HepG2 (cell line): ENCODE measurements around the gene HNRNPUL2. TPM values are rescaled to one million over a fixed set of nuclear protein-coding genes. Genes with fewer than 3 reads are reported as not detected.

Experiments
- AKAP8 ChIP-seq: sonication (generic); formaldehyde crosslinking; IDR thresholded peaks from 2 replicates; pipeline ENCODE4 v1.5.1; 2020; ENCODE audit warnings: mild to moderate bottlenecking, missing genetic modification reagents
- LCORL ChIP-seq, 2 experiments: fragments of 450-650 bp in 1 of 2; sonication (generic) in 1 of 2; formaldehyde crosslinking in 1 of 2; IDR thresholded peaks; 2 replicates each; pipeline versions ENCODE4 v1.5.0 to v1.6.1; 2017 to 2020; ENCODE audit warnings: antibody characterized with exemption in 1 of 2, missing genetic modification reagents in 1 of 2
- MED1 ChIP-seq: sonication (generic); formaldehyde crosslinking; IDR thresholded peaks from 2 replicates; pipeline ENCODE4 v1.4.0; 2020; ENCODE audit warnings: missing genetic modification reagents
- NKX3-1 ChIP-seq: sonication (generic); formaldehyde crosslinking; IDR thresholded peaks from 2 replicates; pipeline ENCODE4 v1.5.0; 2020; ENCODE audit warnings: missing genetic modification reagents
- RARG ChIP-seq: sonication (generic); formaldehyde crosslinking; IDR thresholded peaks from 2 replicates; pipeline ENCODE4 v1.4.0; 2020; ENCODE audit warnings: low read depth, mild to moderate bottlenecking, missing genetic modification reagents
- RFXANK ChIP-seq: IDR thresholded peaks from 2 replicates; pipeline ENCODE4 v1.6.1; 2016
- SNRNP70 ChIP-seq: fragments of 200-400 bp; formaldehyde crosslinking; IDR thresholded peaks from 2 replicates; pipeline ENCODE4 v1.6.1; 2017; ENCODE audit warnings: mild to moderate bottlenecking, low read depth, low read length, moderate library complexity
- TOE1 ChIP-seq: sonication (generic); formaldehyde crosslinking; IDR thresholded peaks from 2 replicates; pipeline ENCODE4 v1.4.0; 2020; ENCODE audit warnings: mild to moderate bottlenecking, missing genetic modification reagents
- WIZ ChIP-seq: sonication (generic); formaldehyde crosslinking; IDR thresholded peaks from 2 replicates; pipeline ENCODE4 v1.5.1; 2020; ENCODE audit warnings: mild to moderate bottlenecking, missing genetic modification reagents
- XBP1 ChIP-seq: sonication (generic); formaldehyde crosslinking; IDR thresholded peaks from 2 replicates; pipeline ENCODE4 v1.5.0; 2020; ENCODE audit warnings: missing genetic modification reagents
- YEATS4 ChIP-seq: sonication (generic); formaldehyde crosslinking; IDR thresholded peaks from 2 replicates; pipeline ENCODE4 v1.4.0; 2020; ENCODE audit warnings: missing genetic modification reagents, borderline replicate concordance
- ZMYM3 ChIP-seq: sonication (generic); formaldehyde crosslinking; IDR thresholded peaks from 2 replicates; pipeline ENCODE4 v1.5.1; 2020; ENCODE audit warnings: mild to moderate bottlenecking, missing genetic modification reagents
- ZNF143 ChIP-seq: sonication (generic); formaldehyde crosslinking; IDR thresholded peaks from 2 replicates; pipeline ENCODE4 v1.4.0; 2020; ENCODE audit warnings: missing genetic modification reagents
- ZNF296 ChIP-seq: sonication (generic); formaldehyde crosslinking; conservative IDR thresholded peaks from 2 replicates; pipeline ENCODE4 v1.5.0; 2020; ENCODE audit warnings: mild to moderate bottlenecking, missing genetic modification reagents
- ZNF326 ChIP-seq: sonication (generic); formaldehyde crosslinking; IDR thresholded peaks from 2 replicates; pipeline ENCODE4 v1.4.0; 2020; ENCODE audit warnings: missing genetic modification reagents, borderline replicate concordance
- ZNF367 ChIP-seq: sonication (generic); formaldehyde crosslinking; IDR thresholded peaks from 2 replicates; pipeline ENCODE4 v1.4.0; 2020; ENCODE audit warnings: missing genetic modification reagents, borderline replicate concordance
- ZNF549 ChIP-seq: sonication (generic); formaldehyde crosslinking; IDR thresholded peaks from 2 replicates; pipeline ENCODE4 v1.5.0; 2020; ENCODE audit warnings: missing genetic modification reagents
- ZNF598 ChIP-seq: sonication (generic); formaldehyde crosslinking; IDR thresholded peaks from 2 replicates; pipeline ENCODE4 v1.5.1; 2020; ENCODE audit warnings: mild to moderate bottlenecking, missing genetic modification reagents, borderline replicate concordance
- ZNF616 ChIP-seq: sonication (generic); formaldehyde crosslinking; IDR thresholded peaks from 2 replicates; pipeline ENCODE4 v1.5.0; 2020; ENCODE audit warnings: low read depth, mild to moderate bottlenecking, missing genetic modification reagents
- ZNF619 ChIP-seq: sonication (generic); formaldehyde crosslinking; IDR thresholded peaks from 2 replicates; pipeline ENCODE4 v1.4.0; 2020; ENCODE audit warnings: mild to moderate bottlenecking, missing genetic modification reagents
- ZNF703 ChIP-seq: sonication (generic); formaldehyde crosslinking; IDR thresholded peaks from 2 replicates; pipeline ENCODE4 v1.5.1; 2020; ENCODE audit warnings: missing genetic modification reagents, mild to moderate bottlenecking, moderate library complexity, borderline replicate concordance
- ZNF737 ChIP-seq: sonication (generic); formaldehyde crosslinking; IDR thresholded peaks from 2 replicates; pipeline ENCODE4 v1.5.0; 2020; ENCODE audit warnings: missing genetic modification reagents, mild to moderate bottlenecking, borderline replicate concordance
- ZNF773 ChIP-seq: sonication (generic); formaldehyde crosslinking; IDR thresholded peaks from 2 replicates; pipeline ENCODE4 v1.4.0; 2020; ENCODE audit warnings: missing genetic modification reagents, borderline replicate concordance
- ZZZ3 ChIP-seq: sonication (generic); formaldehyde crosslinking; IDR thresholded peaks from 2 replicates; pipeline ENCODE4 v1.4.0; 2020; ENCODE audit warnings: missing genetic modification reagents, mild to moderate bottlenecking, borderline replicate concordance
- polyA plus RNA-seq, 8 experiments: library from polyadenylated mRNA; depleted of rRNA in 3 of 8; stranded (reverse) in 7 of 8; unstranded in 1 of 8; fragments of >200 nt; fragmentation: Illumina TruSeq in 4 of 8; extraction: Trizol in 4 of 8; gene quantifications; 2 replicates each; pipeline versions ENCODE4 v1.2.1 to v1.2.3, GENCODE V29; 2011 to 2016; ENCODE audit warnings: low read depth in 4 of 8, missing spikeins in 1 of 8, mixed read lengths in 1 of 8; ENCODE audit not compliant: insufficient read depth in 1 of 8
- total RNA-seq, 5 experiments: library from RNA; depleted of rRNA; stranded (reverse); fragments of >200 nt; fragmentation: Illumina TruSeq; extraction: Trizol; gene quantifications; 2 replicates each; pipeline ENCODE4 v1.2.3, GENCODE V29; 2016; ENCODE audit warnings: low read depth in 1 of 5
- TF ChIP-seq, protein P1 (sequence below): sonication (generic); formaldehyde crosslinking; IDR thresholded peaks from 2 replicates; pipeline ENCODE4 v1.4.0; 2020; ENCODE audit warnings: mild to moderate bottlenecking, missing genetic modification reagents
- TF ChIP-seq, protein P2 (sequence below): sonication (generic); formaldehyde crosslinking; IDR thresholded peaks from 2 replicates; pipeline ENCODE4 v1.5.1; 2020; ENCODE audit warnings: mild to moderate bottlenecking, missing genetic modification reagents, borderline replicate concordance
- TF ChIP-seq, protein P3 (sequence below): IDR thresholded peaks from 2 replicates; pipeline ENCODE4 v1.6.1; 2016; ENCODE audit warnings: mild to moderate bottlenecking, missing biosample characterization, missing genetic modification reagents

Gene HNRNPUL2
- total and polyA plus RNA-seq, 2 of the 13 experiments (the other 11 are each of a cell fraction or from before 2014, with no cell fraction given), result 8.4 to 9.6 TPM

DNA sequence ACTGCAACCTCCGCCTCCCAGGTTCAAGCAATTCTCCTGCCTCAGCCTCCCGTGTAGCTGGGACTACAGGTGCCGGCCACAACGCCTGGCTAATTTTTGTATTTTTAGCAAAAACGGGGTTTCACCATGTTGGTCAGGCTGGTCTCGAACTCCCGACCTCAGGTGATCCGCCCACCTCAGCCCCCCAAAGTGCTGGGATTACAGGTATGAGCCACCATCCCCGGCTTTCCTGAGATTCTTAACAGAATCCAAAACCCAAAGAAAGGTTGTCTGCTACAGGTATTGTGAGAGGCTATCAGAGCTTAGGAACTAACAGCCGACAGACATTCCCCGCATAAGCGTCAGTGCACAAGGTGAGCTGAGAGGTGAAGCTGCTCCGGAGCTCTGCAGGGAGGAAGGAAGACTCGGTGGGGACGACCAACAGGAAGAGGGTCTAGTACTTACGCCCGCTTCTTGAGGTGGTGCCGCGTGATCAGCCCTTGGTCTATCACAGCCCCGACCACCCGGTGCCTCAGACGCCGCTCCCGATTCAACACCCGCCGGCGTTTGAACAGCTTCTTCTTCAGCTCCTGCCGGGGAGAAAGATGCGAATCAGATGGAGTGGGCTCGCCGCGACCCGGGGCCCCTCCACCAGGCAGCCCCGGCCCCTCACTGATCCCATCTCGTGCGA, 62.7 kb downstream of the HNRNPUL2 start (continued):
- TF ChIP-seq, protein P1, sequence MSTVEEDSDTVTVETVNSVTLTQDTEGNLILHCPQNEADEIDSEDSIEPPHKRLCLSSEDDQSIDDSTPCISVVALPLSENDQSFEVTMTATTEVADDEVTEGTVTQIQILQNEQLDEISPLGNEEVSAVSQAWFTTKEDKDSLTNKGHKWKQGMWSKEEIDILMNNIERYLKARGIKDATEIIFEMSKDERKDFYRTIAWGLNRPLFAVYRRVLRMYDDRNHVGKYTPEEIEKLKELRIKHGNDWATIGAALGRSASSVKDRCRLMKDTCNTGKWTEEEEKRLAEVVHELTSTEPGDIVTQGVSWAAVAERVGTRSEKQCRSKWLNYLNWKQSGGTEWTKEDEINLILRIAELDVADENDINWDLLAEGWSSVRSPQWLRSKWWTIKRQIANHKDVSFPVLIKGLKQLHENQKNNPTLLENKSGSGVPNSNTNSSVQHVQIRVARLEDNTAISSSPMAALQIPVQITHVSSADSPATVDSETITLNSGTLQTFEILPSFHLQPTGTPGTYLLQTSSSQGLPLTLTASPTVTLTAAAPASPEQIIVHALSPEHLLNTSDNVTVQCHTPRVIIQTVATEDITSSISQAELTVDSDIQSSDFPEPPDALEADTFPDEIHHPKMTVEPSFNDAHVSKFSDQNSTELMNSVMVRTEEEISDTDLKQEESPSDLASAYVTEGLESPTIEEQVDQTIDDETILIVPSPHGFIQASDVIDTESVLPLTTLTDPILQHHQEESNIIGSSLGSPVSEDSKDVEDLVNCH, result no peak
- TF ChIP-seq YEATS4 (CRISPR knock-in tag) (0 out of 2 replicates have a peak, but pooled peaks have one; percentile 37), ZZZ3 (CRISPR knock-in tag) (no peak), SNRNP70 (no peak), ZNF737 (no peak), ZNF367 (CRISPR knock-in tag) (no peak), LCORL (IDR thresholded peaks at IDR 0.05) (no peak), LCORL (CRISPR knock-in tag; IDR thresholded peaks at IDR 0.05) (0 out of 2 replicates have a peak, but pooled peaks have one; percentile 19), ZNF143 (peak; percentile 52; the same call in 1 of the 2 replicates), ZNF619 (no peak), ZNF616 (CRISPR knock-in tag) (no peak), ZNF703 (CRISPR knock-in tag) (0 out of 2 replicates have a peak, but pooled peaks have one; percentile 27), ZMYM3 (CRISPR knock-in tag) (peak; percentile 73), ZNF549 (peak; percentile 48; the same call in 1 of the 2 replicates), NKX3-1 (CRISPR knock-in tag) (no peak), RARG (CRISPR knock-in tag) (no peak), ZNF598 (CRISPR knock-in tag) (no peak), XBP1 (CRISPR knock-in tag) (no peak), WIZ (CRISPR knock-in tag) (0 out of 2 replicates have a peak, but pooled peaks have one; percentile 50), AKAP8 (0 out of 2 replicates have a peak, but pooled peaks have one; percentile 0), ZNF773 (CRISPR knock-in tag) (no peak), TOE1 (CRISPR knock-in tag) (no peak), ZNF326 (no peak), MED1 (CRISPR knock-in tag) (peak; percentile 29; the same call in 1 of the 2 replicates), RFXANK (CRISPR knock-in tag) (no peak), ZNF296 (CRISPR knock-in tag) (0 out of 2 replicates have a peak, but pooled peaks have one; percentile 19)
- TF ChIP-seq, protein P2, sequence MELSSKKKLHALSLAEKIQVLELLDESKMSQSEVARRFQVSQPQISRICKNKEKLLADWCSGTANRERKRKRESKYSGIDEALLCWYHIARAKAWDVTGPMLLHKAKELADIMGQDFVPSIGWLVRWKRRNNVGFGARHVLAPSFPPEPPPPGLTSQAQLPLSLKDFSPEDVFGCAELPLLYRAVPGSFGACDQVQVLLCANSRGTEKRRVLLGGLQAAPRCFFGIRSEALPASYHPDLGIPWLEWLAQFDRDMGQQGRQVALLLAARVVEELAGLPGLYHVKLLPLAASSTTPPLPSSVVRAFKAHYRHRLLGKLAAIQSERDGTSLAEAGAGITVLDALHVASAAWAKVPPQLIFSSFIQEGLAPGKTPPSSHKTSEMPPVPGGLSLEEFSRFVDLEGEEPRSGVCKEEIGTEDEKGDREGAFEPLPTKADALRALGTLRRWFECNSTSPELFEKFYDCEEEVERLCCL (CRISPR knock-in tag), result 0 out of 2 replicates have a peak, but pooled peaks have one; percentile 11
- TF ChIP-seq, protein P3, sequence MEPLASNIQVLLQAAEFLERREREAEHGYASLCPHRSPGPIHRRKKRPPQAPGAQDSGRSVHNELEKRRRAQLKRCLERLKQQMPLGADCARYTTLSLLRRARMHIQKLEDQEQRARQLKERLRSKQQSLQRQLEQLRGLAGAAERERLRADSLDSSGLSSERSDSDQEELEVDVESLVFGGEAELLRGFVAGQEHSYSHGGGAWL (CRISPR knock-in tag), result 0 out of 2 replicates have a peak, but pooled peaks have one; percentile 75
